ENCODE data around the gene RGS9BP. TPM values are rescaled to one million over a fixed set of nuclear protein-coding genes. Genes with fewer than 3 reads are reported as not detected.

Gene RGS9BP
- total and polyA plus RNA-seq, 4 donors = 0.29 to 2.3 (median 0.42) TPM

Small RNAs within 50 kb of the gene (small RNA-seq; reads per million reads assigned to genes)
- not detected for gene RN7SL789P (ENCODE audit: low replicate concordance)

Other genes starting within 250 kb of the RGS9BP start
- 100 to 1,000 TPM in 1 of 2 donors, 10 to 100 TPM in 1; 31.1 to 118 TPM for gene PDCD5, start 94.7 kb upstream of the RGS9BP start, total RNA-seq
- 100 to 1,000 TPM; 147 to 154 TPM for gene PDCD5, start 94.7 kb upstream of the RGS9BP start, polyA plus RNA-seq (ENCODE audit: insufficient read length in 2 of 2)
- 10 to 100 TPM; 19.0 to 20.7 TPM for gene ANKRD27, start 668 bp upstream of the RGS9BP start, total RNA-seq
- 10 to 100 TPM; 13.8 to 16.8 TPM for gene ANKRD27, start 668 bp upstream of the RGS9BP start, polyA plus RNA-seq (ENCODE audit: insufficient read length in 2 of 2)
- 1 to 10 TPM; 5.9 to 7.7 TPM for gene NUDT19, start 16.0 kb downstream of the RGS9BP start, total RNA-seq
- 1 to 10 TPM; 7.8 to 8.3 TPM for gene NUDT19, start 16.0 kb downstream of the RGS9BP start, polyA plus RNA-seq (ENCODE audit: insufficient read length in 2 of 2)
- gene TDRD12, start 43.9 kb downstream of the RGS9BP start, total RNA-seq = under 1 TPM; 0.40 to 0.61 TPM
- under 1 TPM; 0.73 to 0.93 TPM for gene TDRD12, start 43.9 kb downstream of the RGS9BP start, polyA plus RNA-seq (ENCODE audit: insufficient read length in 2 of 2)
- gene SLC7A9, start 193.9 kb downstream of the RGS9BP start, total RNA-seq = 1 to 10 TPM in 1 of 2 donors, under 1 TPM in 1; 0.50 to 1.7 TPM
- 1 to 10 TPM; 1.4 to 3.4 TPM for gene SLC7A9, start 193.9 kb downstream of the RGS9BP start, polyA plus RNA-seq (ENCODE audit: insufficient read length in 2 of 2)

Measured in spinal cord (tissue), 4 donors.